Effector CD4-positive, alpha-beta T cell (primary cell): ENCODE results near the gene ELMOD1.

Experiments
- DNase-seq: peaks from one replicate; pipeline ENCODE4 v3.0.0-alpha.2; 2020

The ELMOD1 gene

DNA sequence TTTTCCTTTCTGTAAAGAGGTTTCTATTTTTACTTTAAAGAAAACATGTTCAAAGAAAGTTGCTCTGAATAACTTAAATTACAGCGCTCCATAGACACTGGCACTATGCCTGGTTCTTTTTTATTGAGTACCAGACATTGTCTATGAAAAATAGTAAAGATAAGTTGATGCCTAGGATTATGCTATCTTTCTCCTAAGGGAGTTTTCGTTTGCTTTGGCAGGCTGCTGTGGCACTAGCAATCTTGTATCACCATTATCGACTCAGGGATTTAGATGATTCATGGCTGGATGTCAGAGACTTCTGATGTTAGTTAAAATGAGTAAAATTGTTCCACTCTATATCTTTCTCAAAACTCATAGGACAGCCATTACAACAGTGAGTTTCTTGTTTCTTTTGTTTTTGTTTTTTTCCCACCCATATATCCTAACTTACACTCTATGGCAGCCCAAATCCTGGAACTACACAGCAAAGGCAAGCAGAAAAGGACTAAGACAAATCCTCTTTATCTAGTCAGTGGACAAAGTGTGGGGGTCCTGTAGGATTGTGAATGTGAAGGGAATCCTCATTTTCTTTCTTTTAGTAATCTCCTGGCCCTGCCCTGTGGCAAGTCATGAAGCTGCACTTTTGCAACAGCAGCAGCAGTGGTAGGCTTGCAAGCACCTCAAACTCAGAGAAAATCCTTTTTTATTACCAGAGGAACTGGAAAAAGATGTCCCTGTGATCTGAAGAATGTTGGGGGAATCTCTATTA, 100.2 kb downstream of the ELMOD1 start:
- no peak for DNase-seq

DNA sequence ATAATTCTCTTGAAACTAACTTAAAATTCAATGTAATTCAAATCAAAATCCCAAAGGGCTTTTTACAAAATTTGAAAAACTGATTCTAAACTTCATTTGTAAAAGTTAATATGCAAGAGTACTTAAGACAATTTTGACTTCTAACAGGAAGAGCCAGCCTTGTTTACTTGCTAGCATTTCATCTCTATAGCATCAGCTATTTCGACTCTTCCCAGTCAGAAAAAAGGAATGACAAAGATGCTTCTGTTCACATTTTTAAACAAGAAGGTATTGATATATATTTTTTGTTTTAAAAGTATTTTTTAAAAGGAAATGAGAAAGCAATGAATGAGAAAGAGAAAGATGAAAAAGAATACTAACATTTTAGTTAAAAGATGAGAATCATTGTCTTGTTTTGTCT, 104.5 kb downstream of the ELMOD1 start:
- no peak for DNase-seq

DNA sequence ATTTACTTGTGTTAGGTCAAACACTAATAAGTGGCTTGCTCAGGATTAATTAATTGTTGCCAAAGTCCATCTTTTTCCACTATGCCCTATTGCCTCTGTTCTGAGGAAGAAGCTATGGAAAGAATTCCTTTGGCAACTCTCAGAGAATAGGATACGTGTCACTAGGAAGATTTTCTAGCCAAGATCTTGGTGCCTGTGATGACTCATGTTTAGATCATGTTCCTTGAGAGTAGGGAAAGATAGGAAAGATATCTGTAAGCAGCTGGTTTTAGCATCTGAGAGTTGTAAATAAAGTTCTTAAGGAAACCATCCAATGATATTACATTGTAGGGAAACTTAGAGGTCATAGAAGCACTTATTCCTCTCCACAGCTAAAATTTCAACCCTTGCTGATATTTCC, 105.2 kb downstream of the ELMOD1 start:
- no peak for DNase-seq

DNA sequence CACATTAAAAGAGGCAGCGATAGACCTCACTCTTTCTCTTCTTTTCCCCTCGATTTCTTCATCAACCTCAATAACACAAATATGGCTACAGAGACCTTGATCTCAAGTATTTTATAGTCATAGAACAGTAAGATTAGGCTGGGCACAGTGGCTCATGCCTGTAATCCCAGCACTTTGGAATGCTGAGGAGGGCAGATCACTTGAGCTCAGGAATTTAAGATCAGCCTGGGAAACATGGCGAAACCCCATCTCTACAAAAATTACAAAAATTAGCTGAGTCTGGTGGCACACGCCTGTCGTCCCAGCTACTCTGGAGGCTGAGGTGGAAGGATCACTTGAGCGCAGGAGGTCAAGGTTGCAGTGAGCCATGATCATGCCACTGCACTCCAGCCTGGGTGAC, 106.3 kb downstream of the ELMOD1 start:
- no peak for DNase-seq

DNA sequence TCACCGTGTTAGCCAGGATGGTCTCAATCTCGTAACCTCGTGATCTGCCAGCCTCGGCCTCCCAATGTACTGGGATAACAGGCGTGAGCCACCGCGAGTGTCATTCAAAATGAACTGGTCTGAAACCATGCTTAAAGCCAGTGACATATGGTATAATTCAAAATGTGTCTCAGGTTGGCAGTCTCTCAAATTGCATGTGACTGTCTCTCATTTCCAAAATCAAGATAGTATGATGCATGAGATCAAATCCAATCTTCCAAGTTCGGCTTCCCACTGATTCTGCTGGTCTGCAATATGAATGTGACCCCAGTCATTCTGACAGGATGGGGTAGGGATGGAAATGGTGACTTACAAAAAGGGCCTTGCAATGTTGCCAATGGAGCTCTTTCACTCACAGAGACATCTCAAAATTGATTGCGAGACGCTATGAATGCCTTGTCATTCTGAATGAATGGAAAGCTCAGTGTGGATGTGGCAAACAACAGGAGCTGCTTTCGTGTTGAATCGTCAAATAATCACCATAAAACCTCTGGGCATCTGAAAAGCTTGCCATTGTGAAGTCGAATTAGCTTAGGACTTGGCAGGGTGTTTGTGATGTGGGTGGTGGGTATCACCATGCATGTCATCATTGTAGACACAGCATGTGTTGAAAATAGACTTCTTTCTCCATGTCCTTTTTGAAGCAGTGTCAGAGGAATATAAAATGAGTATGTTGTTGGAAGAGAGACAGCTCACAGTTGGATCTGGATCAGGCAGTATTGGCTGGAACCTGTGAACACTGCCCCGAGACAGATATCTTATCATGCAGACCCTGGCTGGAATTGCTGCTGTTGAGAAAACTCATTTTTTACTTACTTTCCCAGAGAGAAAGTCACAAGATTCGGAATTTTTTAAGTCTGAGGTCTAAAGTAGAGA, 108.7 kb downstream of the ELMOD1 start:
- no peak for DNase-seq

DNA sequence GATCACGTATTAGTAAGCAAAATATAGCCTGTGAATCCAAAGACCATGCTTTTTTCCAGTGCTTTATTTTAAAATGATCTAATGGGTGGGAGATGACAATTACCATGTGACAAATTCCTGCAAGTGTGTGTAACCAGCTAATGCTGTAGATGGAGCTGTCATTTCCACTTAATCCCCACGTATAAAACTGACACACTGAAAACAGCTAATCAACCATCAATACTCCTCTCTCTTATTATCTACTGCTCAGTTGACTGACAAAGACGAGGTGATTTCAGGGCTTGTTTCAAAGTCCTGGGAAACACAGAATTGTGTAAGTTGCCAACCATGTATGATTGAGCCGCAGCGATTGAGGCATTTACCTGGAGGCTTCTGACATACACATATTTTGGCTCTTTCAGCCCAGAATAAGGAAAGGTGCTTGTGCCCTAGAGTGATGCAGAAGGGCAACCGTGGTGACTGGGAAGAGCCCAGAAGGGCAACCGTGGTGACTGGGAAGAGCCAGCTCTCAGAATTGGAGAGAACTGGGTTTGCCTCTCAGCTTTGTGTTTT, 111.2 kb downstream of the ELMOD1 start:
- DNase-seq, result no peak

DNA sequence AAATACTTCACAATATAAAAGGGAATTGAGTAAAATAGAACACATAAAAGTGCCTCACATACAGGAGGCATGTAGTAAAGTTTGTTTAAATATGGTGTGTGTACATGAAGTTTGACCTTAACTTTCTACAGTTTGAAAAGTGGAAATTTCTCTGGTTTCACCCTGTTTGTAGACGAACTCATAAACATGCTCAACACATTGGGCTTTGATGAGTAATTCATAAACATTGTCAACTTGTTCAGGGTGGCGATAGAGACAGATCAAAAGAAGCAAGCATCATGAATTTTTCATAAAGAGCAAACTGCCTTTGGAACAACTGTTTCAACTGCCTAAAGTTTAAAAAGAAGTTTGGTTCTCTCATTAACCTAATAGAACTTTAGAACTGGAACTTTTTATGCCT, 111.8 kb downstream of the ELMOD1 start:
- no peak for DNase-seq

DNA sequence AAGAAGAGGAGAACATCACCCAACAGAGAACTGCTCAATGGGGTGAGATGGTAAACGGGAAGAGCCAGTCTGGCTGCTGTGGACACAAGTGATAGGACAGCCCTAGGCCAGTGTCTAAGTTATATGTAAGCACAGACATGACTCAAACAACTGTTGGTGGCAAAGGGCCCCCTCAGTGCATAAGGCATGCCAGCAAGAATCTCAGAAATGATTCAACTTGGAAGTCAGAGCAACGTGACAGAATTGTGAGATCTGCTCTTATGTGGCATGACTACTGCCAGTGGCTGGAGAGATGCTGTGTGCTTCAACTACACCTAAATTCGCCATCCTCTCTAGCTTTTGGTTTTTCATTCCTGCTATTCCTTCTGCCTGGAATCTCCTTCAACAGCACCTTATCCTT, 113.5 kb downstream of the ELMOD1 start:
- DNase-seq, result no peak

DNA sequence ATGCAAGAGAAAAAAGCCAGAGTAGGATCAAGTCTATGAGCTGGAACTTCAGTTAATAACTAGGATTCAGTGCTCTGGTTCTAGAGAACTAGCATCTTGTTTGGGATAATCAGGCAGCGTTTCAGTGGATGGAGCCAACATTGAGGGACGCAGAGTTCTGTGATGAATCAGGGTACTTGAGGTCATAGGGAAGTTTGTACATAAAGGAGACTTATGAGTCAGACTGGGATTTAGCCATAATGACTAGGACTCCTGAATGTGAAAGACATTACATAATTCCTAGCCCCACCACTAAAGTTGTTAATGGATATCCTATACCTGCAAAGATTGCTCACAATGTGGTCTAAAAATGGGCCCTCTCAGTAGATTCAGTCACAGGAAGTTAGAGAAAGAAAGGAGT, 114.1 kb downstream of the ELMOD1 start:
- no peak for DNase-seq

DNA sequence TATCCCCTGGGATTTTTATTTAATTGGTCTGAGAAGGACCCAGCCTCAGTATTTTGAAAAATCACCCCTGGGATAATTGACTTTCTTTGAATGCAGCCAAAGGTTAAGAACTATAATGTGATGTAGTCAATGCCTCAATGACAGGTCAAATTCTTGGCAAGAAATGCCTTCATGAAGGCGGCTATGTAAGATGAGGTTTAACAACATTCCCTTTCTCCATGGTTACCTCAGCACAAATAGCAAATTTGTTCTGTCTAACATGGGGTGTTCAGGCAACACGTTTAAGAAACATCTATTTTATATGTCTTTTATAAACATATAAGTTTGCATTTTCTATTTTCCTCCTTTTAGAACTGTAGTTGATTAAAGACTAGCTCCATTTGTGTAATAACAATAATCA, 115.6 kb downstream of the ELMOD1 start:
- no peak for DNase-seq

DNA sequence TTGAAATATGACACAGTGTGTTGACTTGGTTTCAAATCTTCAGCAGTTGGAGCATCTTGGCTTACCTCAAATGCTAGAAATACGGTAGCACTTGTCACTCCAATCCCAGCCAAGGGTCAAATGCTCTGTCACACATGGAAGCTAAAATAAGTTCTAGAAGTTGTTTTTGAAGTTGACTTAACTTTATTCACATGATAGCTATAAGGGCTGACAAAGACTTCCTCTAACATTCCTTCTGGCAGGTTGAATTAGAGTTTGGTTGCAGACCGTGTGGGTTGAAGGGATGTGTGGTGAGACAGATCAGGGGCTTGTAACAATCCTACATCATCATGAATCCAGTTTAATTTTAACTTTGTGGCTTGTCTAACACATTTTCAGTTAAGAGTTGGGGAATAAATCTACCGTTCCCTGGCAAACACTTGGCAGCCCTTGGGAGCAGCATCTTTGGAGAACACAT, 116.3 kb downstream of the ELMOD1 start:
- no peak for DNase-seq

DNA sequence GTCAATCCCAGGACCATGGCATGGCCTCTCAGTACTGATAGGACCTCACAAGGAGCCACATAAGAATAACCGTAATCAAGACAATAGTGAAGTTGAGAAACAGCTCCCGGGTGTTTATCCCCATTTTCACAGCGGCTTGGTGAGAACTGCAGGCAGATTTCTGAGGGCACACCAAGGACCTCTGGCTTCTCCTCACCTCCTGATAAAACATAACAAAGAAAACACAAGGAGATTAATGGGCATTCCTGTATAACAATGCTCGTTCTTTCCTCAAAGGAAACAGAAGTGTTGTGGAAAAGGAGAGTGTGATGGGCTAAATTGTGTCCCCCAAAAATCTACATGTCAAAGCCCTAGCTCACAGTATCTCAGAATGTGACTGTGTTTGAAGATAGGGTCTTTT, 116.9 kb downstream of the ELMOD1 start:
- peak; percentile 2 for DNase-seq

DNA sequence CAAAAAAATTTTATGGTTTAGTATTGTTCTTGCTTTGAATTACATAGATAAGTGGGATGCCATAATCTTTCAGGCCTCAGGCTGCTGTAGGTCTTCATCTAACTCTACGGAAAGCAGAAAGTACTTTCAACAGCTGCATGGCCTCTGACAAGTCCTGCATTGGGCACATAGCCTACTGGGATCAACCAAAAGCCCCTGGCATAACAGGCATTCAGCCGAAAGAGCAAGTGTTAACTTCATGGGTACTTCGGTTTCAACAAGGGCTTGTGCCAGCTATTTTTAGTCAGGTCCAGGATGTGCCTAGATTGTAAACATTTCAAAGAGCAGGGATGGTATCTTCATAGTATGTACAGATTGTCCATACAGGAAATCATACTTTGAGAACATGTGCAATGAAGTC, 117.8 kb downstream of the ELMOD1 start:
- DNase-seq, result no peak

DNA sequence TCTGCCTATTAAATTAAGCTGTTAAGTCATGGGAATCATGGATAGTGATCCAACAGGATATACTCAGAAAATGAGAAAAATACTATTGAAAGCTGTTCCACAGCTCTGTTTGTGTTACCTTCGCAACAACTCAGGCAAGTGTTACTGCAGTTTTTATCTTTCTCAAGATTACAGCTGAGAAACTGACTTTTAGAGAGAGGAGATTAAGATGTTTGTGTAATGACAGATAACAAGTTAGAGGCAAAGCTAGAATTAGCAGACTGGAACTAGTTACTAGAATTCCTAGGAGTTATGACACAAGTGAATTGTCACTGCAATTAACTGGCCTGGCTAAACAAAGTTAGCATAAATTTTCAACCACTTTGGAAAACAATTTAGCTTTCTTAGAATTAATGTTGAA, 119.4 kb downstream of the ELMOD1 start:
- DNase-seq, result no peak

DNA sequence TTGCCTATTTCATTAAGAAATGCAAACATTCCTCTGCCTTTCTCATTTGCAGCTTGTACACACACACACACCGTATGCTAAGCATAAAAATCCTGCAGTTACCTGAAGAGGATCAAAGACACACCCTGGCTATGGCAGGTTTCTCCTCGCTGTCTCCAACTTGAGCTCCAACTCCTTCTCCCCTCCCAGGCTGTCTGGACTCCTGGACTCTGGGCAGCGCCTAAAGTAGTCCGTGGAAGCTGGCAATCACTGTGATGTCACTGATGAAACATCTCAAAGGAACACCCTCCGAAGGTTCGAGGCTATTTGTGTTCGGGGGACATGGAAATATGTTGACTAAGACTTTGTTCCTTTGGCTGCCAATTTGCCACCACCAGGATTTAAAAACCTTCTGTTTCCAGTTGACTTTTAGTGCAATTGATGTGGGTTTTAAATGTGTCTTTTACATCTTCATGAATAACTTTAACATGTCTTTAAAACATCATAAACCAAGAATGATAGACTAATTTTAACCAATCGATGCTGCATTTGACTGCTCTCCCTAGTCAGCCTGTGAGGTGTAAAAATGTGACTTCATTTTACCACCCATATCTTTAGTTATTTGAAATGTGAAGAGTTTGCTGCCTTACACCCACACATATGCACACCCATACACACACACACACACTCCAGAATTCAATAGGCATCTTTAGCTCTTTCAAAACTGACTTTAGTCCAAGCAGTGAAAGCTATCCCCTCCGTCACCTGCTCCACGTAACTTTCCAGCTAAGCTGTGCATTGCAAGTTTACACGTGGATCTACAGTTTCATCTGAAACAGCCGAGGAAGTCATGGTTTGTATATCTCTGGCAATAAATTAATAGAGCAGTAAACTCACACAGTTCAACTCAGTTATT, 121.2 kb downstream of the ELMOD1 start, which contains the start of gene SLN:
Gene SLN, minus strand, starts transcription at position 196 of the 895 bp plus-strand sequence.
- no peak for DNase-seq

DNA sequence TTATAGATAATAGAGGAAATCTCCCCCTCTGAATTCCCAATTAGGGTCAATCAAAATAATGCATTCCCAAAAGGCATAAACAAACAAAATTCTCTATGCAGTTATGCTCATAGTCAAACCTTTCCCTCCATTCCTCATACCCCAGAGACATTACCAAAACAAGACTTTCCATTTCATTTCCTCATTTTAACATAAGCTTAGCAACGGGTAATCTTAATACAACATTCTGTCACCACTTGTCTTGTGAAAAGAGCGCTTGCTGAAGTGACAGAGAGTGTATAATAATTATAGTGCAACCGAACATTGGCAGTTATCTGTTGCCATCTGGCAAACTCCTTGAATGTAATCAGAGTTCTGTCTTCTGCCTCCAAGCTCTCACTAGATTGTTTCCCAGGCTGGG, 122.1 kb downstream of the ELMOD1 start:
- DNase-seq, result no peak
